ENCODE results near the gene DEFB131A. TPM values are rescaled to one million over a fixed set of nuclear protein-coding genes. Genes with fewer than 3 reads are reported as not detected.

Gene DEFB131A, protein sequence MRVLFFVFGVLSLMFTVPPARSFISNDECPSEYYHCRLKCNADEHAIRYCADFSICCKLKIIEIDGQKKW
- not detected in 2 replicates for total RNA-seq

DNA sequence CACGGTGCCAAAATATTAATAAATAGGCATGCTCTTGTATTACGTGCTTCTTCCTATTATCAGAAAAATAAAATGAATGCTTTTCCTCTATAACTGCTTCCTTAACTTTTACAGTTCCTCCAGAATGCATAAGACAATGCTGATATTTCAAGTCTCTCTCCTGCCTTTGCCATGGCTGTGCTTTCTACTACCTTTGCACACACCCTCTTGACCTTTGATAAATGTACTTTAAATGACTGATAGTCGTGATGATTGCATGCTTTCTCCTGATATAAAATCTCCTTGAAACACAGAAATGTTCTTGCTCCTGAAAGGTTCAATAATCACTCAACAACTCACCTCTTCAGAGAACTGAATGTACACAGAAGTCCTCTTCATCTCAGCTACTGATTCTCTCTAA lies at the start of gene DEFB131A:
Gene DEFB131A (plus strand): TSS at position 301 of the 400 bp plus-strand sequence. CDS start 120 bp downstream, outside the sequence.

Other genes with a start within 250 kb of the DEFB131A start
- not detected in 2 replicates for gene USP17L10, start 233.8 kb upstream of the DEFB131A start, total RNA-seq
- gene USP17L11, start 229.0 kb upstream of the DEFB131A start, total RNA-seq = not detected in 2 replicates
- gene USP17L12, start 224.3 kb upstream of the DEFB131A start, total RNA-seq = not detected in 2 replicates
- gene USP17L13, start 219.5 kb upstream of the DEFB131A start, total RNA-seq = not detected in 2 replicates
- gene USP17L15, start 210.0 kb upstream of the DEFB131A start, total RNA-seq = not detected in 2 replicates
- gene USP17L17, start 200.5 kb upstream of the DEFB131A start, total RNA-seq = not detected in 2 replicates
- gene USP17L18, start 195.8 kb upstream of the DEFB131A start, total RNA-seq = not detected in 2 replicates
- not detected in 2 replicates for gene USP17L19, start 191.0 kb upstream of the DEFB131A start, total RNA-seq
- gene USP17L20, start 186.3 kb upstream of the DEFB131A start, total RNA-seq = not detected in 2 replicates
- gene USP17L21, start 181.5 kb upstream of the DEFB131A start, total RNA-seq = not detected in 2 replicates
- not detected in 2 replicates for gene USP17L22, start 176.8 kb upstream of the DEFB131A start, total RNA-seq
- not detected in 2 replicates for gene USP17L24, start 119.2 kb upstream of the DEFB131A start, total RNA-seq
- gene USP17L25, start 114.5 kb upstream of the DEFB131A start, total RNA-seq = not detected in 2 replicates
- not detected in 2 replicates for gene USP17L26, start 109.8 kb upstream of the DEFB131A start, total RNA-seq
- not detected in 2 replicates for gene USP17L5, start 105.0 kb upstream of the DEFB131A start, total RNA-seq
- gene USP17L27, start 100.3 kb upstream of the DEFB131A start, total RNA-seq = not detected in 2 replicates
- not detected in 2 replicates for gene USP17L28, start 95.5 kb upstream of the DEFB131A start, total RNA-seq
- not detected in 2 replicates for gene USP17L29, start 90.8 kb upstream of the DEFB131A start, total RNA-seq
- not detected in 2 replicates for gene USP17L30, start 81.3 kb upstream of the DEFB131A start, total RNA-seq

Data from bronchial smooth muscle cell (primary cell).